PFSK-1 (cell line): ENCODE results near the gene BAHCC1.

Experiments
- FOXP2 ChIP-seq: optimal IDR thresholded peaks from 2 replicates; pipeline ENCODE3; 2011; ENCODE audit warnings: borderline replicate concordance, control low read depth, inconsistent platforms; ENCODE audit not compliant: insufficient read depth; ENCODE audit errors: extremely low read length, extremely low read depth
- POLR2AphosphoS5 ChIP-seq: IDR thresholded peaks from 2 replicates; pipeline ENCODE4 v1.6.1; 2012; ENCODE audit warnings: low read depth, mild to moderate bottlenecking, control low read depth, low read length, moderate library complexity
- SIN3A ChIP-seq: IDR thresholded peaks from 2 replicates; pipeline ENCODE4 v1.6.1; 2012; ENCODE audit warnings: mild to moderate bottlenecking, low read length, moderate library complexity, borderline replicate concordance; ENCODE audit not compliant: insufficient read depth
- TAF1 ChIP-seq: IDR thresholded peaks from 2 replicates; pipeline ENCODE4 v1.6.1; 2012; ENCODE audit warnings: low read length, control low read depth, borderline replicate concordance; ENCODE audit not compliant: insufficient read depth
- TF ChIP-seq, protein P1 (sequence below), 2 experiments: IDR thresholded peaks; 2 replicates each; pipeline versions ENCODE4 v1.6.1 to v1.8.0; 2011 to 2012; ENCODE audit warnings: low read depth in 2 of 2, low read length in 2 of 2, control low read depth in 1 of 2, inconsistent platforms in 1 of 2, mild to moderate bottlenecking in 1 of 2, moderate library complexity in 1 of 2; ENCODE audit not compliant: insufficient read depth in 1 of 2

Gene BAHCC1

DNA sequence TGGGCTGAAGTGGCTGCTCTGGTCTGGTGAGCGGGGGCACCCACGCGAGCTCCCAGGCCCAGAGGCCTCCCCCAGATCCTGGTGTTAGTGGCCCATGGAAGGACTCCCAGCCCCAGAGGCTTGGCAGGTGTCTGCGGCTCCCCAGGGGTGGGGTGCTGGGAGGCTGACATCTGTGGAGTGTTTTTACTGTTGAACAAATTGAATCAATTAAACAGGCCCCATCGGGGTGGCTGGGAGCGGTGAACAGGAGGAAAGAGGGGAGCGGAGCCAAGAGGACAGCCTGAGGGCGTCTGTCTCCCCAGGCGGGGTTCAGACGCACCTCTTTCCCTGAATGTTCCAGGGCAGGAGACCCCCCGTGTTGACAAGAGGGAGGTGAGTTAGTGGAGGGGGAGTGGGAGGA is 87.4 kb downstream of the BAHCC1 start:
- TF ChIP-seq POLR2AphosphoS5 (no peak), TAF1 (no peak), FOXP2 (no peak), SIN3A (no peak)
- TF ChIP-seq, protein P1, sequence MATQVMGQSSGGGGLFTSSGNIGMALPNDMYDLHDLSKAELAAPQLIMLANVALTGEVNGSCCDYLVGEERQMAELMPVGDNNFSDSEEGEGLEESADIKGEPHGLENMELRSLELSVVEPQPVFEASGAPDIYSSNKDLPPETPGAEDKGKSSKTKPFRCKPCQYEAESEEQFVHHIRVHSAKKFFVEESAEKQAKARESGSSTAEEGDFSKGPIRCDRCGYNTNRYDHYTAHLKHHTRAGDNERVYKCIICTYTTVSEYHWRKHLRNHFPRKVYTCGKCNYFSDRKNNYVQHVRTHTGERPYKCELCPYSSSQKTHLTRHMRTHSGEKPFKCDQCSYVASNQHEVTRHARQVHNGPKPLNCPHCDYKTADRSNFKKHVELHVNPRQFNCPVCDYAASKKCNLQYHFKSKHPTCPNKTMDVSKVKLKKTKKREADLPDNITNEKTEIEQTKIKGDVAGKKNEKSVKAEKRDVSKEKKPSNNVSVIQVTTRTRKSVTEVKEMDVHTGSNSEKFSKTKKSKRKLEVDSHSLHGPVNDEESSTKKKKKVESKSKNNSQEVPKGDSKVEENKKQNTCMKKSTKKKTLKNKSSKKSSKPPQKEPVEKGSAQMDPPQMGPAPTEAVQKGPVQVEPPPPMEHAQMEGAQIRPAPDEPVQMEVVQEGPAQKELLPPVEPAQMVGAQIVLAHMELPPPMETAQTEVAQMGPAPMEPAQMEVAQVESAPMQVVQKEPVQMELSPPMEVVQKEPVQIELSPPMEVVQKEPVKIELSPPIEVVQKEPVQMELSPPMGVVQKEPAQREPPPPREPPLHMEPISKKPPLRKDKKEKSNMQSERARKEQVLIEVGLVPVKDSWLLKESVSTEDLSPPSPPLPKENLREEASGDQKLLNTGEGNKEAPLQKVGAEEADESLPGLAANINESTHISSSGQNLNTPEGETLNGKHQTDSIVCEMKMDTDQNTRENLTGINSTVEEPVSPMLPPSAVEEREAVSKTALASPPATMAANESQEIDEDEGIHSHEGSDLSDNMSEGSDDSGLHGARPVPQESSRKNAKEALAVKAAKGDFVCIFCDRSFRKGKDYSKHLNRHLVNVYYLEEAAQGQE (IDR thresholded peaks at IDR 0.05; ENCODE audit: insufficient read depth in 1 of 2, low read depth in 2 of 2, low read length in 2 of 2) = no peak

DNA sequence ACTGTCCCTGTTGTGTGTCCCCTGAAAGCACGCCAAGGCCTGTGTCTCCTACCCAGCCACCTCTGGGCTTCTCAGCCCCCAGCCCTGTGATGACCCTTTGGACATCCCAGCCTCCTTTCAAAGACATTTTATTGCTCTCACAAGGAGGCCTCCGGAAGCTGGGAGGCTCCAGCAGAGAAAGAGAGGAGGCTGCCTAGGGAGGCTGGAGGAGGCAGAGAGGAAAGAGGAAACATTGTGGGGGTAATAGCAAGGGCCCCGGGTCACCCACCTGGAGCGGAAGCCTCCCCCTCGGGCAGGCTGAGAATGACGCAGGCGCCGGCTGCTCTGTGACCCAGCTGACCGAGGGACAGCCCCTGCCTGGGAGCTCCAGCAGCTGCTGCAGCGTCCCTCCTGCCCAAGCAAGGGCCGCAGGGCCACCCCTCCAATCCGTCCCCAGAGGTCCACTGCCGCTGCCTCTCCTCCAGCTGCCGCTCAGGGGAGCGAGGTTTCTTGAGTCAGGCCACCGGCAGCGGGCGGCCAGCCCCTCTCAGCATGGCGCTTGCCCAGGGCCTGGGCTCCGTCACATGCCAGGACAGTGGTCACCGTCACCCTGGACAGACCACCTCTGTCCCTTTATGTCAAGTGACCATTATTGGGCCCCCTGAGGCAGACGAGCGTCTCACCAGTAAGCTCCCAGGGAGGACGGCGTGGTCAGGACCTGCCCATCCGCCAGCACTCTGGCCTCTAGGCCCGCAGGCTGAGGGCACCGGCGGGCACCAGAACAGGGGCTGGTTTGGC is 88.0 kb downstream of the BAHCC1 start:
- TF ChIP-seq, protein P1 (IDR thresholded peaks at IDR 0.05; ENCODE audit: insufficient read depth in 1 of 2, low read depth in 2 of 2, low read length in 2 of 2) = no peak
- TF ChIP-seq FOXP2 (peak; percentile 49), POLR2AphosphoS5 (no peak), SIN3A (no peak)

DNA sequence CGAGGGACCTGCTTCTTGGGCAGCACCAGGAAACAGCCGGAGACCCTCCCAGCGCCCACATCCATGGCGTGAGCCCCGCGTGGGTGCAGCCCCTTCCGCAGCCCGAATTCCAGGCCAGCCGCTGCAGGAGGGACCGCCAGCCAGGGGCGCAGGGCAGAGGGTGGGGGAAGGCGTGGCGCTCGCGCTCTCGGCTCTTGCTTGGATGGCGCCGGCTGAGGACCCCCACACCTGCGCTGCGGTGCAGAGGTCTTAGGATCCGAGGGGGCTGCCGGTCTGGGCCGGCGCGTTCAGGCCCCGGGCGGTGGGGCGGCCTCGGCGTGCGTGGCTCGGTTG is 88.6 kb downstream of the BAHCC1 start:
- TF ChIP-seq SIN3A = no peak
- no peak for TF ChIP-seq TAF1
- no peak for TF ChIP-seq POLR2AphosphoS5
- TF ChIP-seq, protein P1 (IDR thresholded peaks at IDR 0.05; ENCODE audit: insufficient read depth in 1 of 2, low read depth in 2 of 2, low read length in 2 of 2) = no peak
- no peak for TF ChIP-seq FOXP2

DNA sequence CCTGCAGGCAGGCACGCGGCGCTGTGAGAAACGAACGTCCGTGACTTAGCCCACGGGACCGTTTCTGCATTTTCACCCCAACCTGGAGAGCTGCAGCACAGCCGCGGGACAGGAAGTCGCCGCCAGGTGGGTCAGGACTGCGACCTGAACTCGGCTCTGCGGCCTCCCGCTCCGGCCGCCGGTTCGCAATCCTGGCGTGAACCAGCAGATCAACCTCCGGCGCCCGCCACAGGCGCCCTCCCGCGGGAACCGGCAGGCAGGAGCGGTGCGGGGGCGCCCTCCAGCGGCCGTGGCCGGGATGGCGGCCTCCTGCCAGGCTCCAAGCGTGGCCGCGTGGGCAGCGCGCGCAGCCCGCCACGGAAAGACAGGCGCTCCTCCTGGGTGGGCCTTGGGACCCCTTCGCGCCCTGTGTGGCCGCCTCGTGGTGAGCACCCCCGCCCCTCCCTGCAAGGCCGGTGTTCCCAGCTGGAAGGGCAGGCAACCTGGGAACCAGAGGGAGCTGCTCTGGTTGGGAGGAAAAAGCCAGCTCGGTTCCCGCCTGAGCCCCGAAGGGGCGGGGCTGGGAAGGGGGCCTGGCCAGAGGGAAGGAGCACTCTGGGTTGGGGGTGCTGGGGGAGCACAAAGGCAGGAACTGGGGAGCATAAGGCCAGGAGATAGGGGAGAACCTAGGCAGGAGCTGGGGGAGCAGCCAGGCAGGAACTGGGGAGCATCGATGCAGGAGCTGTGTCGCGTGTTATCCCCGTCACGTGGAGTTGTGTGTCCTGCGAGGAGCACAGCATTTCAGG is 89.1 kb downstream of the BAHCC1 start:
- TF ChIP-seq POLR2AphosphoS5 = no peak
- no peak for TF ChIP-seq TAF1
- peak; percentile 88 for TF ChIP-seq FOXP2
- TF ChIP-seq, protein P1 (IDR thresholded peaks at IDR 0.05; ENCODE audit: insufficient read depth in 1 of 2, low read depth in 2 of 2, low read length in 2 of 2) = 0 out of 4 replicates have a peak, but pooled peaks of 1 of the 2 experiments have one; percentile 19
